H1 (cell line): ENCODE data around the gene FGF1. TPM values are rescaled to one million over a fixed set of nuclear protein-coding genes. Genes with fewer than 3 reads are reported as not detected.

ENCODE experiments used
- CTCF ChIA-PET: fragments of 300-600 bp; sonication (Branson Sonifier 250); formaldehyde crosslinking; loops from one replicate; lab custom pipeline; 2021; ENCODE audit not compliant: partially characterized antibody; lab: Charles Lee
- POLR2A ChIA-PET: fragments of 300-600 bp; sonication (Branson Sonifier 250); formaldehyde crosslinking; loops from one replicate; lab custom pipeline; 2021; ENCODE audit warnings: inconsistent platforms; ENCODE audit not compliant: partially characterized antibody; lab: Charles Lee
- DNase-seq, 2 experiments: peaks; one replicate each; pipeline versions ENCODE4 v3.0.0 to v3.0.0-alpha.2; 2010 to 2022; ENCODE audit warnings: low spot score in 2 of 2, low read depth in 1 of 2, mixed read lengths in 1 of 2
- FAIRE-seq: peaks from 2 replicates; lab custom pipeline; 2011; peaks lifted over from hg19 to GRCh38; lab: Jason Lieb, UNC
- H2AFZ ChIP-seq: 2 replicates; pipeline ENCODE4 v1.8.1; 2012; ENCODE audit warnings: low read length, inconsistent platforms
- H2AK5ac ChIP-seq: 2 replicates; pipeline ENCODE4 v1.6.1; 2013; ENCODE audit warnings: low read depth, low read length
- H2BK120ac ChIP-seq: replicated peaks from 2 replicates; pipeline ENCODE3; 2013; ENCODE audit warnings: low read depth, low read length, inconsistent platforms
- H2BK12ac ChIP-seq: 2 replicates; pipeline ENCODE4 v1.6.1; 2013; ENCODE audit warnings: low read depth, low read length
- H2BK15ac ChIP-seq: 2 replicates; pipeline ENCODE4 v1.6.1; 2013; ENCODE audit warnings: low read length
- H2BK20ac ChIP-seq: 2 replicates; pipeline ENCODE4 v1.6.1; 2013; ENCODE audit warnings: low read length
- H2BK5ac ChIP-seq: 2 replicates; pipeline ENCODE4 v1.6.1; 2013; ENCODE audit warnings: low read depth, low read length
- H3K14ac ChIP-seq: 2 replicates; pipeline ENCODE4 v1.6.1; 2013; ENCODE audit warnings: inconsistent platforms; ENCODE audit not compliant: insufficient read length
- H3K18ac ChIP-seq: 2 replicates; pipeline ENCODE4 v1.6.1; 2013; ENCODE audit warnings: low read length; ENCODE audit errors: extremely low read depth
- H3K23ac ChIP-seq: 2 replicates; pipeline ENCODE4 v1.6.1; 2013; ENCODE audit warnings: inconsistent platforms; ENCODE audit not compliant: insufficient read length
- H3K23me2 ChIP-seq: 2 replicates; pipeline ENCODE4 v1.6.1; 2013; ENCODE audit warnings: low read depth, low read length
- H3K27ac ChIP-seq: 2 replicates; pipeline ENCODE4 v1.6.1; 2011; ENCODE audit warnings: low read depth, low read length, inconsistent platforms
- H3K27me3 ChIP-seq, 4 experiments: replicated peaks in 1 of 4; 1 replicate in 1 of 4; 2 replicates in 3 of 4; pipeline versions ENCODE4 v1.6.1 to v1.8.1; 2011 to 2013; ENCODE audit warnings: low read length in 3 of 4, mild to moderate bottlenecking in 3 of 4, inconsistent platforms in 2 of 4, mixed read lengths in 2 of 4, moderate library complexity in 1 of 4; ENCODE audit not compliant: control insufficient read depth in 3 of 4, insufficient read depth in 3 of 4; ENCODE audit errors: extremely low read depth in 1 of 4
- H3K36me3 ChIP-seq, 4 experiments: 2 replicates each; pipeline versions ENCODE4 v1.6.1 to v1.8.1; 2011 to 2013; ENCODE audit warnings: mild to moderate bottlenecking in 4 of 4, low read length in 3 of 4, moderate library complexity in 2 of 4, control low read depth in 1 of 4, inconsistent platforms in 1 of 4; ENCODE audit not compliant: insufficient read depth in 4 of 4, control insufficient read depth in 2 of 4
- H3K4ac ChIP-seq: replicated peaks from 2 replicates; pipeline ENCODE3; 2013; ENCODE audit warnings: low read length, low read depth, mixed read lengths, inconsistent platforms; ENCODE audit not compliant: insufficient read length
- H3K4me1 ChIP-seq, 4 experiments: replicated peaks in 1 of 4; 1 replicate in 1 of 4; 2 replicates in 3 of 4; pipeline versions ENCODE4 v1.6.1 to v1.8.1; 2011 to 2013; ENCODE audit warnings: low read length in 3 of 4, inconsistent platforms in 2 of 4, mixed read lengths in 1 of 4; ENCODE audit not compliant: insufficient read depth in 4 of 4, control insufficient read depth in 3 of 4
- H3K4me2 ChIP-seq, 2 experiments: 2 replicates each; pipeline versions ENCODE4 v1.6.1 to v1.8.1; 2011 to 2013; ENCODE audit warnings: low read depth in 2 of 2, low read length in 2 of 2, control low read depth in 1 of 2, inconsistent platforms in 1 of 2, mild to moderate bottlenecking in 1 of 2; ENCODE audit not compliant: insufficient read depth in 1 of 2
- H3K4me3 ChIP-seq, 4 experiments: fragments of 200-600, 300-600 bp in 1 of 4; sonication (generic), shearing (Covaris generic), sonication (Bioruptor Twin) in 1 of 4; 2 replicates each; pipeline versions ENCODE4 v1.5.1 to v1.8.1; 2011 to 2016; ENCODE audit warnings: low read length in 4 of 4, low read depth in 3 of 4, control low read depth in 2 of 4, inconsistent platforms in 2 of 4, mild to moderate bottlenecking in 2 of 4, mixed read lengths in 1 of 4, moderate library complexity in 1 of 4; ENCODE audit not compliant: insufficient read depth in 2 of 4; ENCODE audit errors: extremely low read depth in 1 of 4
- H3K56ac ChIP-seq: replicated peaks from 2 replicates; pipeline ENCODE3; 2013; ENCODE audit warnings: low read depth, mild to moderate bottlenecking, mixed read lengths, low read length, inconsistent platforms; ENCODE audit not compliant: insufficient read length
- H3K79me1 ChIP-seq: 2 replicates; pipeline ENCODE4 v1.6.1; 2013; ENCODE audit warnings: low read depth, low read length, control low read depth
- H3K79me2 ChIP-seq, 2 experiments: 2 replicates each; pipeline versions ENCODE4 v1.6.1 to v1.8.1; 2012 to 2013; ENCODE audit warnings: low read length in 2 of 2, mild to moderate bottlenecking in 2 of 2, inconsistent platforms in 1 of 2; ENCODE audit not compliant: insufficient read depth in 2 of 2, control insufficient read depth in 1 of 2
- H3K9ac ChIP-seq, 4 experiments: replicated peaks in 1 of 4; 1 replicate in 1 of 4; 2 replicates in 3 of 4; pipeline versions ENCODE4 v1.6.1 to v1.8.1; 2011 to 2013; ENCODE audit warnings: low read depth in 3 of 4, low read length in 3 of 4, control low read depth in 2 of 4, mild to moderate bottlenecking in 2 of 4, moderate library complexity in 2 of 4, inconsistent platforms in 1 of 4; ENCODE audit errors: extremely low read depth in 1 of 4
- H3K9me3 ChIP-seq, 2 experiments: 2 replicates each; pipeline versions ENCODE4 v1.6.1 to v1.8.1; 2012 to 2013; ENCODE audit warnings: mild to moderate bottlenecking in 2 of 2, moderate library complexity in 2 of 2, control low read depth in 1 of 2, inconsistent platforms in 1 of 2, low read depth in 1 of 2, low read length in 1 of 2, mixed read lengths in 1 of 2; ENCODE audit not compliant: insufficient read depth in 2 of 2
- H4K20me1 ChIP-seq, 2 experiments: replicated peaks in 1 of 2; 2 replicates each; pipeline versions ENCODE3 to v1.8.1; 2011 to 2013; ENCODE audit warnings: inconsistent platforms in 2 of 2, low read length in 2 of 2, mild to moderate bottlenecking in 1 of 2; ENCODE audit not compliant: insufficient read depth in 2 of 2, control insufficient read depth in 1 of 2
- H4K5ac ChIP-seq: 2 replicates; pipeline ENCODE4 v1.6.1; 2013; ENCODE audit warnings: low read length, low read depth, mixed read lengths, inconsistent platforms; ENCODE audit not compliant: insufficient read length
- H4K8ac ChIP-seq: 2 replicates; pipeline ENCODE4 v1.8.0; 2013; ENCODE audit warnings: mild to moderate bottlenecking, moderate library complexity, low read length, inconsistent platforms; ENCODE audit not compliant: insufficient read depth; ENCODE audit errors: extremely low read depth
- H4K91ac ChIP-seq: replicated peaks from 2 replicates; pipeline ENCODE3; 2013; ENCODE audit warnings: low read length, mixed read lengths, inconsistent platforms; ENCODE audit not compliant: insufficient read length
- BRCA1 ChIP-seq: IDR thresholded peaks from 2 replicates; pipeline ENCODE4 v1.6.1; 2012; ENCODE audit warnings: low read depth, low read length, improper control_type of control experiment
- CBX5 ChIP-seq: fragments of 300-800, 300-1000 bp; sonication (generic); IDR thresholded peaks from 2 replicates; pipeline ENCODE4 v1.7.1; 2016; ENCODE audit warnings: antibody characterized with exemption, low read length, low read depth
- CBX8 ChIP-seq: fragments of 300-800, 300-1000 bp; sonication (generic); IDR thresholded peaks from 2 replicates; pipeline ENCODE4 v1.7.1; 2016; ENCODE audit warnings: low read depth, low read length, borderline replicate concordance
- CHD2 ChIP-seq: IDR thresholded peaks from 2 replicates; pipeline ENCODE4 v1.6.1; 2012; ENCODE audit warnings: low read length, improper control_type of control experiment
- CTBP2 ChIP-seq: IDR thresholded peaks from 2 replicates; pipeline ENCODE4 v1.7.0; 2011; ENCODE audit warnings: borderline replicate concordance, mild to moderate bottlenecking, moderate library complexity, mixed read lengths, low read length; ENCODE audit not compliant: insufficient read depth, insufficient read length
- EGR1 ChIP-seq: IDR thresholded peaks from 2 replicates; pipeline ENCODE4 v1.6.1; 2011; ENCODE audit warnings: low read depth, low read length, borderline replicate concordance
- EP300 ChIP-seq, 2 experiments: IDR thresholded peaks; 1 replicate in 1 of 2; 2 replicates in 1 of 2; pipeline ENCODE4 v1.6.1; 2011 to 2012; ENCODE audit warnings: low read depth in 2 of 2, low read length in 2 of 2, mild to moderate bottlenecking in 2 of 2, borderline replicate concordance in 1 of 2, inconsistent platforms in 1 of 2, moderate library complexity in 1 of 2
- HDAC6 ChIP-seq: IDR thresholded peaks from one replicate; pipeline ENCODE4 v1.7.1; 2012; ENCODE audit warnings: low read depth, mild to moderate bottlenecking, inconsistent platforms, low read length, moderate library complexity
- JUND ChIP-seq: IDR thresholded peaks from 2 replicates; pipeline ENCODE4 v1.6.1; 2011; ENCODE audit warnings: mild to moderate bottlenecking, improper control_type of control experiment, low read length
- KDM1A ChIP-seq: fragments of 200-600, 300-600 bp; sonication (generic); IDR thresholded peaks from 2 replicates; pipeline ENCODE4 v1.7.1; 2016; ENCODE audit warnings: mild to moderate bottlenecking, low read length, borderline replicate concordance
- NRF1 ChIP-seq: IDR thresholded peaks from 2 replicates; pipeline ENCODE4 v1.6.1; 2011; ENCODE audit warnings: mild to moderate bottlenecking, low read depth, low read length, improper control_type of control experiment
- PHF8 ChIP-seq: fragments of 200-600 bp; sonication (generic); conservative IDR thresholded peaks from 2 replicates; pipeline ENCODE4 v1.7.1; 2012; ENCODE audit warnings: low read depth, mild to moderate bottlenecking, inconsistent platforms, low read length, moderate library complexity
- SUZ12 ChIP-seq: fragments of 200-600 bp; sonication (generic); IDR thresholded peaks from 2 replicates; pipeline ENCODE4 v1.6.1; 2012; ENCODE audit warnings: mild to moderate bottlenecking, inconsistent platforms, low read length, moderate library complexity, mixed read lengths
- WGBS, 2 experiments: shearing (Covaris generic) in 1 of 2; methylation state at CpG; one replicate each; pipeline versions ENCODE4 v1.1.6 to v1.1.7; 2013 to 2015; ENCODE audit warnings: low lambda C conversion rate in 2 of 2, mixed read lengths in 2 of 2, inconsistent platforms in 1 of 2, low coverage in 1 of 2, missing lambda C conversion rate in 1 of 2; ENCODE audit not compliant: insufficient replicate concordance in 2 of 2, insufficient coverage in 1 of 2, insufficient read length in 1 of 2; ENCODE audit errors: extremely low coverage in 1 of 2, missing lambda C conversion rate in 1 of 2; 5-methylcytosine and 5-hydroxymethylcytosine counted together
- polyA plus RNA-seq, 7 experiments: library from polyadenylated mRNA; depleted of rRNA in 3 of 7; stranded (reverse) in 5 of 7; unstranded in 2 of 7; fragments of >200 nt in 5 of 7; fragments of 200-250 nt in 2 of 7; gene quantifications; 1 replicate in 5 of 7; 2 replicates in 1 of 7; 4 replicates in 1 of 7; pipeline versions ENCODE4 v1.2.1 to v1.2.3, GENCODE V29; 2011 to 2013; ENCODE audit warnings: missing spikeins in 2 of 7, mixed read lengths in 2 of 7
- total RNA-seq: library from RNA; stranded (reverse); fragmentation: NEBNext Ultra II Directional; extraction: Animal tissue kit (Norgen Biotek cat#: 25700); gene quantifications from 2 replicates; pipeline ENCODE4 v1.2.1, GENCODE V29; 2021
- TF ChIP-seq, protein P1 (sequence below): IDR thresholded peaks from 2 replicates; pipeline ENCODE4 v1.6.1; 2012; ENCODE audit warnings: inconsistent platforms

FGF1 gene
- total and polyA plus RNA-seq, 2 of the 8 experiments (the other 6 are each of a cell fraction or from before 2014, with no cell fraction given): 0.30 to 0.50 TPM

DNA sequence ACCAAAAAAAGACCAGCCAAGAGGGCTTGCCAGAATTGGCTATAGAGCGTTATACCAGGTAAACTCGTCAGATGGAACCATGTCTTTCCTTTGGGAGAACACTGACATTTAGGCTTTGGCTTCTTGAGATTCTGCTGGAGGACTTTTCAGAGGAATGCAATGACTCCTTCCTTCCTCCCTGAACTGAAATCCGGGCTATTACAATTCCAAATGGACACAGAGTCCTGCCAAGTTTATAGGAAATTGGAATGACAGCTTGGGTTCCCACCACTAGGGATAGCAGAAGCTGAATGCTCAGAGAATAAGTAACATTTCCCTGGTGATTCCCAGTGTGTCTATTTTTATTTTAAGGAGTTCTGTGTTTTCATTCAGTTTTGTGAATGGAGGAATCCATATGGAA lies 143.0 kb downstream of the FGF1 start:
- Histone ChIP-seq H3K27ac (no peak overlapping the region), H3K9ac (no peak overlapping the region), H3K23ac (no peak overlapping the region), H3K18ac (no peak overlapping the region), H3K14ac (no peak overlapping the region), H2AK5ac (no peak overlapping the region), H3K79me2 (no peaks in the 10 kb centered on the region), H3K56ac (no peak overlapping the region), H4K8ac (no peak overlapping the region), H3K36me3 (no peaks in the 10 kb centered on the region), H2AFZ (no peak overlapping the region), H3K4me1 (peaks cover 0 to 6% (median 0%) of the 10 kb centered on the region in 4 experiments; a peak in 2 of 7 replicates), H3K9me3 (no peaks in the 10 kb centered on the region), H3K23me2 (peaks cover 2% of the 10 kb centered on the region; the same call in 1 of the 2 replicates), H2BK120ac (no peak overlapping the region), H3K4me3 (no peak overlapping the region), H3K4ac (no peak overlapping the region), H2BK5ac (no peak overlapping the region), H2BK15ac (0 out of 2 replicates have a peak overlapping the region, but pooled peaks have one; percentile 20), H3K79me1 (no peaks in the 10 kb centered on the region), H4K91ac (no peak overlapping the region), H3K4me2 (no peak overlapping the region), H2BK12ac (no peak overlapping the region), H2BK20ac (no peak overlapping the region), H4K20me1 (no peaks in the 10 kb centered on the region), H4K5ac (no peak overlapping the region), H3K27me3 (no peaks in the 10 kb centered on the region)
- ChIA-PET CTCF (interaction anchor here (1.4 to 13.2 kb wide), 4 partner anchors 176 to 368 kb away, joined by 3 to 191 read pairs (median 5); partner anchors contain the start of gene SPRY4), POLR2A (no interaction called here)
- 85% methylated on average over 3 of the region's 3 CpGs; no CpG with 5 or more reads in 1 of the 2 experiments for WGBS, 2 experiments
- FAIRE-seq (no peak), DNase-seq (no peak)
- no peak for TF ChIP-seq BRCA1
- no peak for TF ChIP-seq EGR1
- TF ChIP-seq EP300 (IDR thresholded peaks at IDR 0.05; ENCODE audit: borderline replicate concordance in 1 of 2, low read depth in 2 of 2, low read length in 2 of 2): no peak
- no peak for TF ChIP-seq CTBP2
- TF ChIP-seq, protein P1, sequence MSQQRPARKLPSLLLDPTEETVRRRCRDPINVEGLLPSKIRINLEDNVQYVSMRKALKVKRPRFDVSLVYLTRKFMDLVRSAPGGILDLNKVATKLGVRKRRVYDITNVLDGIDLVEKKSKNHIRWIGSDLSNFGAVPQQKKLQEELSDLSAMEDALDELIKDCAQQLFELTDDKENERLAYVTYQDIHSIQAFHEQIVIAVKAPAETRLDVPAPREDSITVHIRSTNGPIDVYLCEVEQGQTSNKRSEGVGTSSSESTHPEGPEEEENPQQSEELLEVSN: no peak
- TF ChIP-seq HDAC6: no peak
- no peak for TF ChIP-seq JUND
- no peak for TF ChIP-seq PHF8
- no peak for TF ChIP-seq SUZ12
- TF ChIP-seq CBX8: no peak
- TF ChIP-seq NRF1: no peak
- TF ChIP-seq CHD2: no peak
- no peak for TF ChIP-seq KDM1A
- no peak for TF ChIP-seq CBX5
